Calu3 (cell line): ENCODE measurements around the gene EVPLL. TPM values are rescaled to one million over a fixed set of nuclear protein-coding genes. Genes with fewer than 3 reads are reported as not detected.
"Not testable (repeated sequence)": the region's sequence is repeated elsewhere in the genome, so short reads cannot be mapped to it uniquely, and the experiment has no call there.

Experiments
- BruUV-seq: library from RNA; stranded (reverse); fragments of 400-500 nt; replicated peaks from 2 replicates; lab custom pipeline; 2021; lab: Mats Ljungman, UMichigan
- CTCF ChIA-PET: fragments of 300-600 bp; sonication (Branson Sonifier 250); formaldehyde crosslinking; loops from one replicate; lab custom pipeline; 2022; ENCODE audit warnings: antibody characterized with exemption; lab: Charles Lee
- DNase-seq: peaks from one replicate; pipeline ENCODE4 v3.0.0; 2022
- H3K27ac Mint-ChIP-seq: one replicate; pipeline ENCODE4 v1.8.0; 2022; ENCODE audit warnings: mixed read lengths; ENCODE audit not compliant: unreplicated experiment
- H3K27me3 Mint-ChIP-seq: one replicate; pipeline ENCODE4 v1.8.0; 2022; ENCODE audit warnings: mixed read lengths; ENCODE audit not compliant: unreplicated experiment
- H3K36me3 Mint-ChIP-seq: one replicate; pipeline ENCODE4 v1.8.0; 2022; ENCODE audit warnings: mild to moderate bottlenecking, moderate library complexity, mixed read lengths; ENCODE audit not compliant: insufficient read depth, unreplicated experiment
- H3K4me1 Mint-ChIP-seq: one replicate; pipeline ENCODE4 v1.8.0; 2022; ENCODE audit warnings: mild to moderate bottlenecking, low read depth, mixed read lengths; ENCODE audit not compliant: unreplicated experiment
- H3K4me3 Mint-ChIP-seq: one replicate; pipeline ENCODE4 v1.8.0; 2022; ENCODE audit warnings: mild to moderate bottlenecking, low read depth, moderate library complexity, mixed read lengths; ENCODE audit not compliant: unreplicated experiment
- H3K9me3 Mint-ChIP-seq: one replicate; pipeline ENCODE4 v1.8.0; 2022; ENCODE audit warnings: low read depth, mixed read lengths; ENCODE audit not compliant: unreplicated experiment
- intact Hi-C: fragments of 100-400 bp; cut with micrococcal nuclease; formaldehyde crosslinking; loops from one replicate; pipeline ENCODE4 v1.10.0; 2022; ENCODE audit not compliant: unreplicated experiment
- total RNA-seq: library from RNA; stranded (reverse); gene quantifications from 2 replicates; pipeline ENCODE4 v1.2.3, GENCODE V29; 2022
- TF ChIP-seq, protein P1 (sequence below): fragments of 200-600 bp; IDR thresholded peaks from one replicate; pipeline ENCODE4 v1.8.0; 2022; ENCODE audit warnings: antibody characterized with exemption; ENCODE audit not compliant: unreplicated experiment

EVPLL gene
- total RNA-seq, 1 experiment from 2014 or later, result 1.4 TPM

DNA sequence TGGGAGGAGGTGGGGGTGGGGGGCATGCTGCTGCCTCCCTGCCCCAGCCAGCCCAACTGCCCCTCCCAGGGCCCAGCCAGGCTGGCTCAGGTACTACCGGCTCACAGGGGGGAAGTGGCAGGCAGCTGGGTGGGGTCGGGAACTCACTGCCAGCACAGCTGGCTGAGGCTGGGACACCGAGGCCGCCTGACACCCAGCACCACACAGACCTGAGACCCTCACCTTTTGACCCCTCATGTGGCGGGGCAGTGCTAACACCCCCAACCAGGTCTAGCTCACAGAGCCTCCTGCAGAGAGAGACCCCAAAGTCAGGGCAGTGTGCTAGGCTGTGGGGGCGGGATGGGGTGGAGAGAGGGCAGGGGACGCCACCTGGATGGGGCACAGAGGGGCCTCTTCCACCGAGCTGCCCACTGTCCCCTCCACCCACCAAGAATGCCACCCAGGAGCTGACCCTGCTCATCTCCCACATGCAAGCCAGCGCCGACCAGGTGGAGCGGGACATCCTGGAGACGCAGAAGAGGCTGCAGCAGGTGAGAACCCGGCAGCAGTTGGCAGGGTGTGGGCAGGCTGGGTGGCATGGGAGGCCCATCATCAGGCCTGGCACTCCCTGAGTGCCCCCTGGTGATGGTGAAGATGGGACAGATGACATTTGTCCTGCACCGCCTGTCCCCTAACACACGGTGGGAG lies 3.0 kb downstream of the EVPLL start:
- no peak overlapping the region for H3K27ac Mint-ChIP-seq
- no peaks in the 10 kb centered on the region for H3K36me3 Mint-ChIP-seq
- CTCF ChIA-PET, result no interaction called here
- H3K4me1 Mint-ChIP-seq, result no peaks in the 10 kb centered on the region
- H3K27me3 Mint-ChIP-seq, result no peaks in the 10 kb centered on the region
- BruUV-seq, result no TSS peak
- TF ChIP-seq, protein P1, sequence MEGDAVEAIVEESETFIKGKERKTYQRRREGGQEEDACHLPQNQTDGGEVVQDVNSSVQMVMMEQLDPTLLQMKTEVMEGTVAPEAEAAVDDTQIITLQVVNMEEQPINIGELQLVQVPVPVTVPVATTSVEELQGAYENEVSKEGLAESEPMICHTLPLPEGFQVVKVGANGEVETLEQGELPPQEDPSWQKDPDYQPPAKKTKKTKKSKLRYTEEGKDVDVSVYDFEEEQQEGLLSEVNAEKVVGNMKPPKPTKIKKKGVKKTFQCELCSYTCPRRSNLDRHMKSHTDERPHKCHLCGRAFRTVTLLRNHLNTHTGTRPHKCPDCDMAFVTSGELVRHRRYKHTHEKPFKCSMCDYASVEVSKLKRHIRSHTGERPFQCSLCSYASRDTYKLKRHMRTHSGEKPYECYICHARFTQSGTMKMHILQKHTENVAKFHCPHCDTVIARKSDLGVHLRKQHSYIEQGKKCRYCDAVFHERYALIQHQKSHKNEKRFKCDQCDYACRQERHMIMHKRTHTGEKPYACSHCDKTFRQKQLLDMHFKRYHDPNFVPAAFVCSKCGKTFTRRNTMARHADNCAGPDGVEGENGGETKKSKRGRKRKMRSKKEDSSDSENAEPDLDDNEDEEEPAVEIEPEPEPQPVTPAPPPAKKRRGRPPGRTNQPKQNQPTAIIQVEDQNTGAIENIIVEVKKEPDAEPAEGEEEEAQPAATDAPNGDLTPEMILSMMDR, result no peak
- no peak overlapping the region for H3K4me3 Mint-ChIP-seq
- no peaks in the 10 kb centered on the region for H3K9me3 Mint-ChIP-seq
- intact Hi-C loops, result no loop called here
- DNase-seq, result no peak

DNA sequence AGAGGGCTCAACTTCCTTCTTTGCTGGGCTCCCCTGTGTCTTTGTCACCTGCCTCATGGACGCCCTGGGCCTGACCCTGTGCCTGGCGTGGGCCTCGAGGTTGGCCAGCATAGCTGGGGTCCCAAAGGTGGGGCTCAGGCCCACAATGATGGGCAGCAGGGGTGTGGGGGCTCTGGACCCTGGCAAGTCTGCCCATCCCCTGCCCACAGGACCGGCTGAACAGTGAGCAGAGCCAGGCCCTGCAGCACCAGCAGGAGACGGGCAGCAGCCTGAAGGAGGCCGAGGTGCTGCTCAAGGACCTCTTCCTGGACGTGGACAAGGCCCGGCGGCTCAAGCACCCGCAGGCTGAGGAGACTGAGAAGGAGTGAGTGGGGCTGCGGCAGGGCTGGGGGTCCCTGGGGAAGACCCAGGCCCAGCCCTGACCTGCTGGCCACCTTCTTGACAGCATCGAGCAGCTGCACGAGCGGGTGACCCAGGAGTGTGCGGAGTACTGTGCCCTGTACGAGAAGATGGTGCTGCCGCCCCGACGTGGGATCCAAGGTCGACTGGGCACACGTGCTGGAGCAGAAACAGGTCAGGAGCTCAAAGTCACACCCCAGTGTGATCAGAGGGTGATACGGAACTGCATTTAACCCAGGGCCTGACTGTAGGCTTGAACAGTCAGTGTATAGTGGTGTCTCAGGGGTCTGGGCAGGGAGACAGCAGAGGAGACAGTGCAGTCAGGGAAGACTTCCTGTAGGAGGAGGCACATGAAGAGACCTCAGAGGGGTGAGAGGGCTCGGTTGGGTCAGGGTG lies 3.8 kb downstream of the EVPLL start:
- Mint-ChIP-seq H3K27me3 (no peaks in the 10 kb centered on the region), H3K4me3 (no peak overlapping the region), H3K4me1 (no peaks in the 10 kb centered on the region), H3K27ac (no peak overlapping the region), H3K9me3 (no peaks in the 10 kb centered on the region), H3K36me3 (no peaks in the 10 kb centered on the region)
- intact Hi-C loops, result no loop called here
- CTCF ChIA-PET, result no interaction called here
- TF ChIP-seq, protein P1, result no peak
- no TSS peak for BruUV-seq
- no peak for DNase-seq

DNA sequence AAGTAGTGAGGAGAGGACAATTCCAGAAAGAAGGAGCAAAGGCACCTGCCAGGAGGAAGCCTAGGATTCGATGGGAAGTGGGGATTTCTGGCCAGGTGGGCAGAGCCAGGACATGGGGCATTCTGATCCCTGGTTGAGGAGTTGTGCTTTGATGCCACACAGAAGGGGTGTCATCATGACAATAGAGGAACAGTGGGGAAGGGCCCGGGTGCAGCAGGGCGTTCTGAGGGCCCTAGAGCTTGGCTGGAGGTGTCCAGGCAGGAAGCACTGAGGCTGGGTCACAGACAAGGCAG lies 4.3 kb downstream of the EVPLL start:
- CTCF ChIA-PET, result interaction anchor here (0.7 kb wide), 1 partner anchor 12 kb away, joined by 6 read pairs; no protein-coding TSS in a partner anchor

DNA sequence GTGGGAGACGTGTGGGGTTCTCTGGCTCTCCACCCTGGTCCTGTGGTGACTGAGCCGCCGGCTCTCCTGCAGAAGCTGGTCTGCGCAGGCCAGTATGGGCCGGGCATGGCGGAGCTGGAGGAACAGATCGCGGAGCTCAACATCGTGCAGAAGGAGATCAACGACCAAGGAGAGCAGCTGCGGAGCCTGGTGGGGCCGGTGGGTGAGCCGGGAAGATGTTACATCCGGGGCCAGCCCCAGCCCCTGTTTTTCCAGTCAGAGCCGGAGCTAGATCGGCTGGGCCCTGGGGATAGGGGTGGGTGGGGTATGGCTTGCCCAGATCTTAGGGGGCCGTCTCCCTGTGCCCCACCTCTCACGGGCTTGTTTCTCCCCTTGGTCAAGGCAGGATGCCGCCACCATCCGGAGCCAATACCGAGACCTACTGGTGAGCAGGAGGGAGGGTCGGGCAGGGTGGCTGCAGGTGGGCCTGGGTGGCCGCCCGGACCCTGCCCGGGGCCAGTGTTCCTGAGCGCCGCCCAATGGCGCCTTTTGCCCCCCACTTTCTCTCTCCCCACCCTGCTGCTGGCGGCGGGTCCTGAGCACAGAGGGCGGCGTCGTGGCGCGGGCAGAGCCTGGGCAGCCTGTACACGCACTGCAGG lies 5.0 kb downstream of the EVPLL start:
- no peak overlapping the region for H3K4me3 Mint-ChIP-seq
- H3K4me1 Mint-ChIP-seq, result no peaks in the 10 kb centered on the region
- intact Hi-C loops, result no loop called here
- DNase-seq, result no peak
- CTCF ChIA-PET, result interaction anchor here (0.7 kb wide), 1 partner anchor 12 kb away, joined by 6 read pairs; no protein-coding TSS in a partner anchor
- no peak overlapping the region for H3K27ac Mint-ChIP-seq
- no peaks in the 10 kb centered on the region for H3K27me3 Mint-ChIP-seq
- TF ChIP-seq, protein P1, result no peak
- H3K9me3 Mint-ChIP-seq, result no peaks in the 10 kb centered on the region
- BruUV-seq, result no TSS peak
- no peaks in the 10 kb centered on the region for H3K36me3 Mint-ChIP-seq

More for the DNA sequence above, 4.3 kb downstream of the EVPLL start:
- no peak for DNase-seq
- no TSS peak for BruUV-seq
- TF ChIP-seq, protein P1, result no peak
- Mint-ChIP-seq H3K9me3 (no peaks in the 10 kb centered on the region), H3K36me3 (no peaks in the 10 kb centered on the region), H3K27me3 (no peaks in the 10 kb centered on the region), H3K27ac (no peak overlapping the region), H3K4me1 (no peaks in the 10 kb centered on the region), H3K4me3 (no peak overlapping the region)
- intact Hi-C loops, result no loop called here

DNA sequence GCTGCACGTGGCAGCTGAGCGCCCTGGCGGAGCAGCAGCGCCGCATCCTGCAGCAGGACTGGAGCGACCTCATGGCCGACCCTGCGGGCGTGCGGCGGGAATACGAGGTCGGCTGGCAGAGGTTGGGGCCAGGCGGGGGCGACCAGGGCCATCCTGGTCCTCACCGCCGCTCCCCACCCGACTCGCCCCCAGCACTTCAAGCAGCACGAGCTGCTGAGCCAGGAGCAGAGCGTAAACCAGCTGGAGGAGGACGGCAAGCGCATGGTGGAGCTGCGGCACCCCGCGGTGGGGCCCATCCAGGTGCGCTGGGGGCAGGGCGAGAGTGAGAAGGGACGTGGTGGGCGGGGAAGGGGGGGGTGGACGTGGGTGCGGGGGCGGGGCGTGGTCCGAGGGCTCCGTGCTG lies 5.5 kb downstream of the EVPLL start:
- H3K9me3 Mint-ChIP-seq, H3K4me3 Mint-ChIP-seq, H3K27me3 Mint-ChIP-seq, CTCF ChIA-PET, H3K36me3 Mint-ChIP-seq, H3K27ac Mint-ChIP-seq, H3K4me1 Mint-ChIP-seq, intact Hi-C loops, DNase-seq, BruUV-seq: not testable (repeated sequence)

DNA sequence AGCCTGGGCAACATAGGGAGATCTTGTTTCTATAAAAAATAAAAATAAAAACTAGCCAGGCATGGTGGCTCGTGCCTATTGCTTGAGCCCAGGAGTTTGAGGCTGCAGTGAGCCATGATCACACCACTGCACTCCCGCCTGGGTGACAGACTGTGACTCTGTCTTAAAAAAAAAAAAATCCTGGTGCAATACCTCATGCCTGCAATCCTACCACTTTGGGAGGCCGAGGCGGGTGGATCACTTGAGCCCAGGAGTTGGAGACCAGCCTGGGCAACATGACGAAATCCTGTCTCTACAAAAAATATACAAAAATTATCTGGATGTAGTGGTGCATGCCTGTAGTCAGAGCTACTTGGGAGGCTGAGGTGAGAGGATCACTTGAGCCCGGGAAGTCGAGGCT lies 6.7 kb downstream of the EVPLL start:
- H3K27me3 Mint-ChIP-seq, H3K27ac Mint-ChIP-seq, CTCF ChIA-PET, BruUV-seq, intact Hi-C loops, H3K9me3 Mint-ChIP-seq, H3K4me3 Mint-ChIP-seq, H3K36me3 Mint-ChIP-seq, DNase-seq, H3K4me1 Mint-ChIP-seq: not testable (repeated sequence)
